Measurements from ENCODE around the gene ZDHHC8. TPM values are rescaled to one million over a fixed set of nuclear protein-coding genes. Genes with fewer than 3 reads are reported as not detected.

Gene ZDHHC8
- total and polyA plus RNA-seq, 2 donors (not counting 3 experiments of a cell fraction or from before 2014, with no cell fraction given): 49.8 to 131 TPM

- dilution Hi-C loops (cut with MboI; ENCODE audit: extremely low pct_ligation_motif_present, low sequenced_read_pairs) (no loop called here), intact Hi-C loops (cut with micrococcal nuclease) (no loop called here)
- no peak overlapping the region for H3K4me3 ChIP-seq (replicated peaks in 1 of 3; ENCODE audit: insufficient read depth in 1 of 3, low read depth in 1 of 3, low read length in 3 of 3)
- H3K27me3 ChIP-seq (ENCODE audit: control insufficient read depth in 2 of 2, insufficient read depth in 2 of 2, low read length in 2 of 2): no peaks in the 10 kb centered on the region
- H3K4me2 ChIP-seq (ENCODE audit: insufficient read depth, low read length): no peak overlapping the region
- no TSS peak for BruUV-seq (replicated peaks)
- H3K36me3 ChIP-seq (ENCODE audit: control insufficient read depth in 2 of 2, extremely low read depth in 1 of 2, insufficient read depth in 2 of 2, low read length in 2 of 2): peaks cover 3 to 12% of the 10 kb centered on the region in 2 experiments
- no peaks in the 10 kb centered on the region for H3K9me3 ChIP-seq (replicated peaks; ENCODE audit: control insufficient read depth, insufficient read depth, low read length)
- TF ChIP-seq POLR2A (IDR thresholded peaks at IDR 0.05; ENCODE audit: low read depth, low read length) (no peak), MAX (IDR thresholded peaks at IDR 0.05; ENCODE audit: insufficient read depth, insufficient read length) (no peak), GATA2 (IDR thresholded peaks at IDR 0.05; ENCODE audit: insufficient read depth, insufficient read length, low read depth, low read length) (no peak), EZH2 (IDR thresholded peaks at IDR 0.05; ENCODE audit: borderline replicate concordance, low read depth, low read length, severe bottlenecking) (no peak), FOS (IDR thresholded peaks at IDR 0.05; ENCODE audit: borderline replicate concordance, insufficient read depth, low read length) (no peak), MYC (IDR thresholded peaks at IDR 0.05; ENCODE audit: low read depth, low read length) (no peak)
- no peak for DNase-seq (ENCODE audit: low read depth, low spot score)
- CTCF ChIA-PET: no interaction called here
- H3K27ac ChIP-seq (ENCODE audit: insufficient read depth, low read depth, low read length): no peak overlapping the region
- H2AFZ ChIP-seq (ENCODE audit: low read depth, low read length): no peak overlapping the region
- FAIRE-seq: no peak
- no peaks in the 10 kb centered on the region for H3K9me1 ChIP-seq (replicated peaks; ENCODE audit: control insufficient read depth, extremely low read depth, insufficient read depth, low read length)
- H3K79me2 ChIP-seq (ENCODE audit: control insufficient read depth, insufficient read depth, low read length): peaks cover 49% of the 10 kb centered on the region
- POLR2A ChIA-PET: no interaction called here
- H3K4me1 ChIP-seq (ENCODE audit: control insufficient read depth, extremely low read depth, insufficient read depth, low read length): no peaks in the 10 kb centered on the region
- H3K9ac ChIP-seq (replicated peaks; ENCODE audit: extremely low read depth, insufficient read depth, low read length): no peak overlapping the region
- H4K20me1 ChIP-seq (replicated peaks; ENCODE audit: control insufficient read depth, extremely low read depth, insufficient read depth, low read length): no peaks in the 10 kb centered on the region
These were observed 6.8 kb downstream of the ZDHHC8 start for GRCh38 chr22:20138417-20138738.

DNA sequence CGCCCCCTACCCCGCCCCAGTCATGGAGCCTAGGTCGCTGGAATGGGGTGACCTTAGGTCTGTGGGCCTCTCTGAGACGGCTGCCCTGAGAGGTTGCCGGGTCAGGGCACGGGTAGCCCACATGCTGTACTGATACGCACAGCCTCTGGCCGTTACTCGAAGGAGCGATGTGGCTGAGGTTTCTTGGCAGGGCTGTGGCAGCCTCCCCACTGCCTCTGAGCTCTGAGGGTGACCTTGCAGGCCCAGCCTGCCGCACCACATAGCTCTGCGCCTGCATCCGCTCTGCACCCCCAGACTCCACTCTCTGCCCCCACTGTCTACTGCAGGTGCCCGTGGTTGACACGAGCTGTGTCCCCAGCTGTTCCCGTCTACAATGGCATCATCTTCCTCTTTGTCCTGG is 7.3 kb downstream of the ZDHHC8 start:
- Histone ChIP-seq H3K36me3 (ENCODE audit: control insufficient read depth in 2 of 2, extremely low read depth in 1 of 2, insufficient read depth in 2 of 2, low read length in 2 of 2) (peaks cover 3 to 12% of the 10 kb centered on the region in 2 experiments), H2AFZ (ENCODE audit: low read depth, low read length) (no peak overlapping the region), H3K79me2 (ENCODE audit: control insufficient read depth, insufficient read depth, low read length) (peaks cover 45% of the 10 kb centered on the region), H3K4me3 (replicated peaks in 1 of 3; ENCODE audit: insufficient read depth in 1 of 3, low read depth in 1 of 3, low read length in 3 of 3) (no peak overlapping the region), H3K9me3 (replicated peaks; ENCODE audit: control insufficient read depth, insufficient read depth, low read length) (no peaks in the 10 kb centered on the region), H3K9me1 (replicated peaks; ENCODE audit: control insufficient read depth, extremely low read depth, insufficient read depth, low read length) (no peaks in the 10 kb centered on the region), H4K20me1 (replicated peaks; ENCODE audit: control insufficient read depth, extremely low read depth, insufficient read depth, low read length) (no peaks in the 10 kb centered on the region), H3K4me1 (ENCODE audit: control insufficient read depth, extremely low read depth, insufficient read depth, low read length) (no peaks in the 10 kb centered on the region), H3K27ac (ENCODE audit: insufficient read depth, low read depth, low read length) (no peak overlapping the region), H3K27me3 (ENCODE audit: control insufficient read depth in 2 of 2, insufficient read depth in 2 of 2, low read length in 2 of 2) (no peaks in the 10 kb centered on the region), H3K4me2 (ENCODE audit: insufficient read depth, low read length) (no peak overlapping the region), H3K9ac (replicated peaks; ENCODE audit: extremely low read depth, insufficient read depth, low read length) (no peak overlapping the region)
- DNase-seq (ENCODE audit: low read depth, low spot score) (no peak), FAIRE-seq (no peak)
- intact Hi-C loops (cut with micrococcal nuclease): no loop called here
- POLR2A ChIA-PET: no interaction called here
- TF ChIP-seq CTCF (IDR thresholded peaks at IDR 0.05; ENCODE audit: extremely low read depth in 1 of 2, insufficient read depth in 1 of 2, low read depth in 1 of 2, low read length in 2 of 2) (no peak), POLR2A (IDR thresholded peaks at IDR 0.05; ENCODE audit: low read depth, low read length) (no peak), MYC (IDR thresholded peaks at IDR 0.05; ENCODE audit: low read depth, low read length) (no peak), JUN (IDR thresholded peaks at IDR 0.05; ENCODE audit: borderline replicate concordance, insufficient read depth, insufficient read length, low read depth) (no peak), FOS (IDR thresholded peaks at IDR 0.05; ENCODE audit: borderline replicate concordance, insufficient read depth, low read length) (no peak), GATA2 (IDR thresholded peaks at IDR 0.05; ENCODE audit: insufficient read depth, insufficient read length, low read depth, low read length) (no peak), MAX (IDR thresholded peaks at IDR 0.05; ENCODE audit: insufficient read depth, insufficient read length) (no peak), POLR2AphosphoS5 (IDR thresholded peaks at IDR 0.05; ENCODE audit: insufficient read depth, low read depth, low read length) (no peak), EZH2 (IDR thresholded peaks at IDR 0.05; ENCODE audit: borderline replicate concordance, low read depth, low read length, severe bottlenecking) (no peak)
- no TSS peak for BruUV-seq (replicated peaks)
- CTCF ChIA-PET: no interaction called here
- dilution Hi-C loops (cut with MboI; ENCODE audit: extremely low pct_ligation_motif_present, low sequenced_read_pairs): no loop called here
